ENCODE measurements around the gene PSTPIP2. TPM values are rescaled to one million over a fixed set of nuclear protein-coding genes. Genes with fewer than 3 reads are reported as not detected.

PSTPIP2 gene
- total RNA-seq, 6 experiments from 2014 or later: 4.0 to 15.2 (median 8.6) TPM

DNA sequence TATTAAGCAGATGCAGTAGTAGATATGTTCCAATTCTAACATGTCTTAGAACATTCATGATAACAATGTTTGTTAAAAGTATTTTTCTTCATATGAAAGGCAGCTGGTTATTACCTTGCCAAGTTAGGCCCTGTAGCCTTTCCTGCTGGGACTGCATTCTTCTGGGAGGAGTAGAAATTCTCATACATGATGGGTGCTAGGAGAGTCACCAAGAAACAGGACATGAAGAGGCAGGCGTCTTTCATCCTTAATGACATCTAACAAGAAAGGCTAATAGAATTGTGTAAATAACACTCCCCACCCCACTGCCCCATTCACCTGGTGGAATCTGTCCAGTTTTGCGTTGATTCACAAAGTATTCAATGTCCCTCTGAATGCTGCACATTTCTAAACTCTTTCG is 80.3 kb downstream of the PSTPIP2 start:
- Histone ChIP-seq H3K9me3 (no peaks in the 10 kb centered on the region), H3K4me3 (no peak overlapping the region), H3K36me3 (no peaks in the 10 kb centered on the region), H3K4me1 (no peaks in the 10 kb centered on the region), H3K27me3 (no peaks in the 10 kb centered on the region), H3K27ac (no peak overlapping the region)
- DNase-seq (no peak), ATAC-seq (no peak)
- 100% methylated on average over 3 of the region's 3 CpGs for WGBS (ENCODE audit: insufficient coverage, low coverage, low lambda C conversion rate, missing lambda C conversion rate)
- intact Hi-C loops (cut with DNase I): no loop called here
- TF ChIP-seq, protein P1, sequence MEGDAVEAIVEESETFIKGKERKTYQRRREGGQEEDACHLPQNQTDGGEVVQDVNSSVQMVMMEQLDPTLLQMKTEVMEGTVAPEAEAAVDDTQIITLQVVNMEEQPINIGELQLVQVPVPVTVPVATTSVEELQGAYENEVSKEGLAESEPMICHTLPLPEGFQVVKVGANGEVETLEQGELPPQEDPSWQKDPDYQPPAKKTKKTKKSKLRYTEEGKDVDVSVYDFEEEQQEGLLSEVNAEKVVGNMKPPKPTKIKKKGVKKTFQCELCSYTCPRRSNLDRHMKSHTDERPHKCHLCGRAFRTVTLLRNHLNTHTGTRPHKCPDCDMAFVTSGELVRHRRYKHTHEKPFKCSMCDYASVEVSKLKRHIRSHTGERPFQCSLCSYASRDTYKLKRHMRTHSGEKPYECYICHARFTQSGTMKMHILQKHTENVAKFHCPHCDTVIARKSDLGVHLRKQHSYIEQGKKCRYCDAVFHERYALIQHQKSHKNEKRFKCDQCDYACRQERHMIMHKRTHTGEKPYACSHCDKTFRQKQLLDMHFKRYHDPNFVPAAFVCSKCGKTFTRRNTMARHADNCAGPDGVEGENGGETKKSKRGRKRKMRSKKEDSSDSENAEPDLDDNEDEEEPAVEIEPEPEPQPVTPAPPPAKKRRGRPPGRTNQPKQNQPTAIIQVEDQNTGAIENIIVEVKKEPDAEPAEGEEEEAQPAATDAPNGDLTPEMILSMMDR (IDR thresholded peaks at IDR 0.05): no peak
- no peak for TF ChIP-seq POLR2A (IDR thresholded peaks at IDR 0.05)

DNA sequence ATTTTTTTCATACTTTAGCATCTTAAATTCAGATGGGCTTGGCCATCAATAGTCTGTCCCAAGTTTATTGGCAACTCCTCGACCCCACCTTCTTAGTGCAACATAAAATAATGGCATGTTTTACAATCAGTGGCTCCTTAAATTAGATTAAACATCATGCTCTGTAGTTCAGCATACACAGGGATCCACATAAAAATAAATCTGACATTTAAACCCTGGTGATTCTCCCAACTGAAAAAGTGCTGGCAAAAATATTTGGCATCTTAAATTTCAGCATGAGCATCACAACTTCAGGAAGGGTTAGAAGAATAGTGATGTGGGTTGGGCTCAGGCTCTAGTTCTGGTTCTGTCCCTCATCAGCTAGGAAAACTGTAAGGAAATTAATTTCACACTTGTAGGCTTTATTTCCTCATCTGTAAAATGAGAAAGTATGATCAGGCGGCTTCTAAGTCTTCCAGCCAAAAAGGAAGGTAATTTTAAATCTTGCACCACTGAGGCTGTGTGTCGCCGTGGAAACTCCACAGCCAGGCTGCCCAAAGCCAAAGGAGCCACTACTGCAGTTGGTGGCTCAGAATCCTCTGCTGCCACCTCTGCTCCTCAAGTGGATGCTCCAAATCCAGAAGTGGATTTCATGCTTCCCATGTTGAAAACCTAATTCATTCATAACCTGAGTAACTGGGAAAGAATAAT is 87.4 kb downstream of the PSTPIP2 start:
- ATAC-seq: no peak
- Histone ChIP-seq H3K9me3 (no peaks in the 10 kb centered on the region), H3K27ac (no peak overlapping the region), H3K27me3 (no peaks in the 10 kb centered on the region), H3K4me1 (no peaks in the 10 kb centered on the region), H3K36me3 (no peaks in the 10 kb centered on the region), H3K4me3 (no peak overlapping the region)
- TF ChIP-seq POLR2A (IDR thresholded peaks at IDR 0.05): no peak
- TF ChIP-seq, protein P1 (IDR thresholded peaks at IDR 0.05): no peak
- WGBS (ENCODE audit: insufficient coverage, low coverage, low lambda C conversion rate, missing lambda C conversion rate): 84% methylated on average over 2 of the region's 4 CpGs
- intact Hi-C loops (cut with DNase I): no loop called here
- DNase-seq: no peak

DNA sequence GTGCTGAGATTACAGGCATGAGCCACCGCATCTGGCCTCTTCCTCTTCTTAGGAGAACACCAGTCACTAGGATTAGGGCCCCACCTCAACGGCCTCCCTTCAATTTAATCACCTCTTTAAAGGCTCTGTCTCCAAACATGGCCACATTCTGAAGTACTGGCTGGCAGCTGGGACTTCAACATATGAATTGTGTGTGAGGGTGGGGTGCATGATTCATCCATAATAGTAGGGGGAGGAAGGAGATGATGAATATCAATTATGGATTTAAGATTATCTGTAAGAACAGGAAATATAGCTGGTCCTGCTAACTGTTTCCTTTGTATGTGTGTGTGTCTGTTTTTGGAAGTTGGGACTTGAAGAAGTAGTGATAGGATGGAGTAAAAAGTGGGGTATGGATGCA is 90.2 kb downstream of the PSTPIP2 start:
- TF ChIP-seq, protein P1 (IDR thresholded peaks at IDR 0.05): no peak
- no peak for TF ChIP-seq POLR2A (IDR thresholded peaks at IDR 0.05)
- Histone ChIP-seq H3K4me3 (no peak overlapping the region), H3K36me3 (no peaks in the 10 kb centered on the region), H3K27me3 (no peaks in the 10 kb centered on the region), H3K27ac (no peak overlapping the region), H3K9me3 (no peaks in the 10 kb centered on the region), H3K4me1 (no peaks in the 10 kb centered on the region)
- no peak for DNase-seq
- ATAC-seq: no peak
- 69% methylated on average over 2 of the region's 2 CpGs for WGBS (ENCODE audit: insufficient coverage, low coverage, low lambda C conversion rate, missing lambda C conversion rate)
- intact Hi-C loops (cut with DNase I): no loop called here

DNA sequence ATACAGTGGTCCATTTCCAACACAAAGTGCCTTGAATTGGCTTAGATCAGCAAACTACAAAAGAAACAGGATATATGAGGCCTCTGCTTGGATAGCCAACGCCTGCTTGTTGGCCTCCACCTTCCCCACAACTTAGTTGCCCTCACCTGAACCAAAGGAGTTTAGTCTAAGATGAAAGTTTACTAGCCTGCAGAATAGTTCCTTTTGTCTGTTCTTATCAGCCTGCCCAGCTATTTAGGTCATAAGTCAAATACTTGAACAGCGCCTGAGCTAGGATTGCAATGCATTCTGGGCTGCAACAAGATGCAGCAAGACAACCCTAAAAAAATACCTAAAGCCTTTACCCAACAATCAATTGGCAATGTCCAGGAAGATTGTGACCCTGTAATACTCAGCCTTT is 91.8 kb downstream of the PSTPIP2 start:
- Histone ChIP-seq H3K9me3 (no peaks in the 10 kb centered on the region), H3K36me3 (no peaks in the 10 kb centered on the region), H3K27ac (no peak overlapping the region), H3K4me3 (no peak overlapping the region), H3K4me1 (no peaks in the 10 kb centered on the region), H3K27me3 (no peaks in the 10 kb centered on the region)
- intact Hi-C loops (cut with DNase I): no loop called here
- 93% methylated on average over 2 of the region's 2 CpGs for WGBS (ENCODE audit: insufficient coverage, low coverage, low lambda C conversion rate, missing lambda C conversion rate)
- TF ChIP-seq, protein P1 (IDR thresholded peaks at IDR 0.05): no peak
- no peak for TF ChIP-seq POLR2A (IDR thresholded peaks at IDR 0.05)
- ATAC-seq (no peak), DNase-seq (no peak)

Data from right lobe of liver (tissue), 6 donors.